Upper lobe of left lung (tissue), 4 donors: ENCODE results near the gene UBE4B.

Experiments
- CTCF ChIP-seq, 6 experiments: fragments of 450-650 bp in 4 of 6; fragments of 200-600 bp in 2 of 6; sonication (generic) in 2 of 6; IDR thresholded peaks; one replicate each; pipeline ENCODE4 v1.5.1; 2016 to 2019; ENCODE audit warnings: antibody characterized with exemption in 6 of 6
- EP300 ChIP-seq, 4 donors: sonication (generic); formaldehyde crosslinking; IDR thresholded peaks; one replicate each; pipeline ENCODE4 v1.5.1; 2017; ENCODE audit warnings: antibody characterized with exemption in 4 of 4, control low read depth in 2 of 4
- POLR2A ChIP-seq, 4 donors: fragments of 450-650 bp; IDR thresholded peaks; one replicate each; pipeline ENCODE4 v1.5.1; 2016 to 2017; ENCODE audit warnings: antibody characterized with exemption in 4 of 4, mild to moderate bottlenecking in 2 of 4
- POLR2AphosphoS5 ChIP-seq, 2 donors: sonication (generic); formaldehyde crosslinking; IDR thresholded peaks; one replicate each; pipeline ENCODE4 v1.5.1; 2017; ENCODE audit warnings: antibody characterized with exemption in 2 of 2

- no peak for TF ChIP-seq POLR2A (IDR thresholded peaks at IDR 0.05)
- TF ChIP-seq EP300 (IDR thresholded peaks at IDR 0.05), result no peak
- TF ChIP-seq CTCF (IDR thresholded peaks at IDR 0.05), result no peak
- no peak for TF ChIP-seq POLR2AphosphoS5 (IDR thresholded peaks at IDR 0.05)
Measured at GRCh38 chr1:10022656-10023055, 10.1 kb upstream of the UBE4B start.
